CD4-positive, CD25-positive, alpha-beta regulatory T cell (primary cell): ENCODE data around the gene USP9X. TPM values are rescaled to one million over a fixed set of nuclear protein-coding genes. Genes with fewer than 3 reads are reported as not detected.

Experiments
- ATAC-seq, 2 donors: fragments of 150-1000 bp; cut with Tn5 transposase; one replicate each; pipeline ENCODE4 v1.10.0; 2021; ENCODE audit warnings: low read depth in 2 of 2, moderate number of reproducible peaks in 2 of 2, moderate library complexity in 1 of 2
- DNase-seq, 3 donors: peaks; one replicate each; pipeline versions ENCODE4 v3.0.0 to v3.0.0-alpha.2; 2012 to 2022; ENCODE audit warnings: mixed read lengths in 1 of 3
- H3K27ac ChIP-seq: one replicate; pipeline ENCODE4 v1.7.0; 2013; ENCODE audit warnings: mild to moderate bottlenecking, low read length; ENCODE audit not compliant: insufficient read depth, poor library complexity, severe bottlenecking
- H3K27me3 ChIP-seq: one replicate; pipeline ENCODE4 v1.7.0; 2013; ENCODE audit warnings: low read length; ENCODE audit not compliant: control insufficient read depth, insufficient read depth
- H3K36me3 ChIP-seq: one replicate; pipeline ENCODE4 v1.7.0; 2013; ENCODE audit warnings: mild to moderate bottlenecking, low read length, moderate library complexity; ENCODE audit not compliant: control insufficient read depth, insufficient read depth
- H3K4me1 ChIP-seq: 2 replicates; pipeline ENCODE4 v1.7.0; 2013; ENCODE audit warnings: mild to moderate bottlenecking, low read length; ENCODE audit not compliant: insufficient read depth, control insufficient read depth, poor library complexity, severe bottlenecking
- H3K4me3 ChIP-seq: one replicate; pipeline ENCODE4 v1.7.0; 2013; ENCODE audit warnings: low read depth, mild to moderate bottlenecking, low read length, moderate library complexity
- H3K9me3 ChIP-seq, 2 experiments: 1 replicate in 1 of 2; 2 replicates in 1 of 2; pipeline ENCODE4 v1.7.0; 2013; ENCODE audit warnings: low read length in 2 of 2, mild to moderate bottlenecking in 1 of 2, moderate library complexity in 1 of 2; ENCODE audit not compliant: control insufficient read depth in 2 of 2
- H3K27ac Mint-ChIP-seq, 3 donors: one replicate each; pipeline ENCODE4 v1.8.0; 2020 to 2022; ENCODE audit warnings: mild to moderate bottlenecking in 3 of 3, mixed read lengths in 3 of 3, moderate library complexity in 2 of 3
- H3K27me3 Mint-ChIP-seq: one replicate; pipeline ENCODE4 v1.8.0; 2022; ENCODE audit warnings: mild to moderate bottlenecking, mixed read lengths
- H3K36me3 Mint-ChIP-seq: one replicate; pipeline ENCODE4 v1.8.0; 2020; ENCODE audit warnings: mixed read lengths
- H3K4me1 Mint-ChIP-seq, 4 donors: one replicate each; pipeline ENCODE4 v1.8.0; 2020 to 2022; ENCODE audit warnings: mixed read lengths in 4 of 4, mild to moderate bottlenecking in 1 of 4
- H3K4me3 Mint-ChIP-seq, 4 donors: one replicate each; pipeline ENCODE4 v1.8.0; 2020 to 2022; ENCODE audit warnings: mild to moderate bottlenecking in 4 of 4, mixed read lengths in 4 of 4, moderate library complexity in 3 of 4
- H3K9me3 Mint-ChIP-seq, 7 donors: one replicate each; pipeline ENCODE4 v1.8.0; 2020 to 2022; ENCODE audit warnings: mixed read lengths in 7 of 7, mild to moderate bottlenecking in 3 of 7, moderate library complexity in 2 of 7
- polyA plus RNA-seq, 4 donors: library from polyadenylated mRNA; unstranded; fragments of 300-500 nt; fragmentation: Illumina TruSeq; gene quantifications; one replicate each; pipeline ENCODE4 v1.2.3, GENCODE V29; 2021
- total RNA-seq: library from RNA; stranded (reverse); gene quantifications from one replicate; pipeline ENCODE4 v1.2.3, GENCODE V29; 2022

USP9X gene
- total and polyA plus RNA-seq, 5 donors from 2014 or later, result 19.5 to 101 (median 23.0) TPM

DNA sequence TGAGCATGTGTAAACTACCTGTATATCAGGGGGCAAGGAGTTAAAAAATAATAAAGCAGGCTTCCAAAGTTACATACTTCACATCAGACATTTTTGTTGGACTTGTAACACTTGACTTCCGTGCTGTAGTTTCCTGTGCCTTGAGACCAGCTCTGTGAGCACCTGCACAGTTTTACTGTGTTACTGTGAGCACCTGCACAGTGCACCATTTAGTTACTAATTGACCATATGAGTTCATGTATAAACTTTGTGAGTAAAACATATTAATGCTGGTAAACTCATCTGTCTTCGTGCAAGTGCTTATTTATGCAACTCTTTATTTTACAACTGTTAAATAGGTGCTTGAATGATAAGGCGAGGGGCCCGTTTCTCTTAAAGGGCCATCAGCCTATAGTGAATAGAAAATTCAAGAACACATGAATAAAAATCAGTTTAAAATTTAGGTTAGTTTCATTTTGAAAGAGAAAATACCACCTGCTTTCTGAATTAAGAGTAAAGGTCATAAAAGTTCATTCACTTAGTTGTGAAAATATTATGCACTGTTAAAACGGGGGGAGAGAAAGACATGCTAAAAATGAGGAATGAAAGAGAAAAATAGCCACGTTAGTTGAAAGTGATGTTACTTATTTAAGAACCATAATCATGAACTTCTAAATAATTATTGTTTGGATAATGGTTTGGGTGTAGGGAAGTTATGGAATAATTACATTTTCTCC, 42.4 kb downstream of the USP9X start:
- peak overlapping the region in 2 of 4 donors; percentile 15 to 52 for H3K4me3 Mint-ChIP-seq
- H3K36me3 ChIP-seq, result peaks cover 17% of the 10 kb centered on the region
- no peaks in the 10 kb centered on the region for H3K9me3 ChIP-seq
- ATAC-seq (peak in 1 of 2 donors; percentile 74), DNase-seq (peak in 1 of 3 donors; percentile 23)
- H3K4me1 ChIP-seq, result peaks cover 8% of the 10 kb centered on the region
- no peaks in the 10 kb centered on the region for H3K27me3 ChIP-seq
- no peaks in the 10 kb centered on the region for H3K27me3 Mint-ChIP-seq
- H3K4me1 Mint-ChIP-seq, result peaks cover 14 to 55% (median 19%) of the 10 kb centered on the region in 4 donors
- H3K27ac ChIP-seq, result no peak overlapping the region
- H3K9me3 Mint-ChIP-seq, result no peaks in the 10 kb centered on the region
- H3K36me3 Mint-ChIP-seq, result peaks cover 43% of the 10 kb centered on the region
- H3K27ac Mint-ChIP-seq, result no peak overlapping the region
- peak overlapping the region; percentile 55 for H3K4me3 ChIP-seq

DNA sequence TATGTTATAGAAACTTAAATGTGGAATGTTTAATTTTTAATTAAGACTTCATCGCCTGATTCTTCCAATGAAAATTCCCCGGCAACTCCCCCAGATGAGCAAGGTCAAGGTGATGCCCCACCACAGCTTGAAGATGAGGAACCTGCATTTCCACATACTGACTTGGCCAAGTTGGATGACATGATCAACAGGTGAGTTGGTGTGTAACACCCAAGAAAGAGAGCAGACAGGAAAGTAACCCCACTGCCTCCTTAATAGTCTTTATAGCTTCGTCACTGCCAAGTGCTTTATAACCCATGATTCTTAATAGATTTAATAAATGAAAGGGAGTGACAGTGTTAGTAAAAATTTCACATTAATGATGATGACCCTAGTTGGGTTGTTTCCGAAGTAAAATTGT, 43.7 kb downstream of the USP9X start:
- Histone ChIP-seq H3K27ac (no peak overlapping the region), H3K4me1 (peaks cover 8% of the 10 kb centered on the region), H3K27me3 (no peaks in the 10 kb centered on the region), H3K4me3 (no peak overlapping the region), H3K36me3 (peaks cover 23% of the 10 kb centered on the region), H3K9me3 (no peaks in the 10 kb centered on the region)
- H3K27me3 Mint-ChIP-seq, result no peaks in the 10 kb centered on the region
- ATAC-seq, result no peak
- peaks cover 11 to 47% (median 13%) of the 10 kb centered on the region in 4 donors for H3K4me1 Mint-ChIP-seq
- H3K4me3 Mint-ChIP-seq, result no peak overlapping the region
- H3K9me3 Mint-ChIP-seq, result no peaks in the 10 kb centered on the region
- DNase-seq, result no peak
- peak overlapping the region in 1 of 3 donors; percentile 61 for H3K27ac Mint-ChIP-seq
- H3K36me3 Mint-ChIP-seq, result peaks cover 44% of the 10 kb centered on the region

DNA sequence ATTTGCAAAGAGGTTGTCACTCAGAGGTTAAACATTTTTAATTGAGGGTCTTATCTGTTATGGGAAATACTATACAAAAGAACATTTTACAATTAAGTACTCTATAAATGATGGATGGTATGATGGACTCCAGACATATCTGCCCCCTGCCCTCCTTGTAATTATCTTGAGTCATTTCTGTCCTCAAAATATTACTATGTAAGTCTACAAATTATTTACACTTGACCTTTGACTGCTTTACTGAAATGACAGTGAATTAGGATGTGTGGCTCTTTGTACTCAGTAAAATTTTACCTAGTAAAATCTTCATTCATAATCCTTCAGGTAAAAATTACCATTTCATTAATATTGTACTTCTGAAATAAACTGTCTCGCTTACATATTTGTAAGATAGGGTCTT, 46.5 kb downstream of the USP9X start:
- no peaks in the 10 kb centered on the region for H3K9me3 ChIP-seq
- Mint-ChIP-seq H3K9me3 (no peaks in the 10 kb centered on the region), H3K4me3 (no peak overlapping the region), H3K27me3 (no peaks in the 10 kb centered on the region), H3K36me3 (peaks cover 43% of the 10 kb centered on the region), H3K4me1 (peaks cover 10 to 29% (median 11%) of the 10 kb centered on the region in 4 donors), H3K27ac (no peak overlapping the region)
- no peak for ATAC-seq
- DNase-seq, result no peak
- peaks cover 8% of the 10 kb centered on the region for H3K4me1 ChIP-seq
- no peak overlapping the region for H3K4me3 ChIP-seq
- no peaks in the 10 kb centered on the region for H3K27me3 ChIP-seq
- peaks cover 44% of the 10 kb centered on the region for H3K36me3 ChIP-seq
- no peak overlapping the region for H3K27ac ChIP-seq

DNA sequence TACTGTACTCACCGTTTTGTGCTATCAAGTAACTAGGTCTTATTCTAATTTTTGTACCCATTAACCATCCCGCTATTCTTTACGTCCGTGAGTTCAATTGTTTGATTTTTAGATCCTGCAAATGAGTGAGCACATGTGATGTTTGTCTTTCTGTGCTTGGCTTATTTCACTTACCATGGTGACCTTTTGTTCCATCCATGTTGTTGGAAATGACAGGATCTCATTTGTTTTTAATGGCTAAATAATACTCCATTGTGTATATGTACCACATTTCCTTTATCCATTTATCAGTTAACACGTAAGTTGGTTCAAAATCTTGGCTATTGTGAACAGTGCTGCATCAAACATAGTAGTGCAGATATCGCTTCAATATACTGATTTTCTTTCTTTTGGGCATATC, 48.3 kb downstream of the USP9X start:
- Mint-ChIP-seq H3K9me3 (no peaks in the 10 kb centered on the region), H3K36me3 (peaks cover 54% of the 10 kb centered on the region), H3K27me3 (no peaks in the 10 kb centered on the region), H3K4me3 (peak overlapping the region in 1 of 4 donors; percentile 58), H3K27ac (no peak overlapping the region), H3K4me1 (peaks cover 5 to 13% (median 7%) of the 10 kb centered on the region in 4 donors)
- no peaks in the 10 kb centered on the region for H3K27me3 ChIP-seq
- ATAC-seq (no peak), DNase-seq (no peak)
- no peaks in the 10 kb centered on the region for H3K4me1 ChIP-seq
- peaks cover 59% of the 10 kb centered on the region for H3K36me3 ChIP-seq
- no peak overlapping the region for H3K27ac ChIP-seq
- no peak overlapping the region for H3K4me3 ChIP-seq
- H3K9me3 ChIP-seq, result no peaks in the 10 kb centered on the region

DNA sequence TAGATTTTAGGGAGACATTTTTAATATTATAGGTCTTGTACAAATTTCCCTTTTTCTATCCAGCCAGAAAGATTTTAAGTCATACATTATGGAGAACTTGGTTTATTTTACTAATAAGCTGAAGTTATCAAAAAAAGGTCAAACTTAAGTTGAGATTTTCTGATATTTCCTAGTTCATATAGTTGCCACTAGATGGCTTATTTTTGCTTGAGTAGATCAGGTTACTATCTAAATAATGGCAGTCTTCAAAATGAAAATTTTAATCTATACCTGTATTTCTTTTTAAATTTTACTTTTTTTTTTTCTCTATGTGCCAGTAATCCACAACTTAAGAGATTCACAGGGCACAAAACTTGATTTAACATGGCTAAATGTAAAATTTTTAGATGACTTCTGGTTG, 52.3 kb downstream of the USP9X start:
- no peak overlapping the region for H3K4me3 ChIP-seq
- Mint-ChIP-seq H3K4me1 (peaks cover 0 to 9% (median 5%) of the 10 kb centered on the region in 4 donors), H3K27ac (no peak overlapping the region), H3K9me3 (no peaks in the 10 kb centered on the region), H3K27me3 (no peaks in the 10 kb centered on the region), H3K4me3 (no peak overlapping the region), H3K36me3 (peaks cover 48% of the 10 kb centered on the region)
- no peaks in the 10 kb centered on the region for H3K9me3 ChIP-seq
- no peaks in the 10 kb centered on the region for H3K27me3 ChIP-seq
- H3K27ac ChIP-seq, result no peak overlapping the region
- DNase-seq, result peak in 1 of 3 donors; percentile 47
- peaks cover 69% of the 10 kb centered on the region for H3K36me3 ChIP-seq
- no peak for ATAC-seq
- H3K4me1 ChIP-seq, result no peaks in the 10 kb centered on the region

DNA sequence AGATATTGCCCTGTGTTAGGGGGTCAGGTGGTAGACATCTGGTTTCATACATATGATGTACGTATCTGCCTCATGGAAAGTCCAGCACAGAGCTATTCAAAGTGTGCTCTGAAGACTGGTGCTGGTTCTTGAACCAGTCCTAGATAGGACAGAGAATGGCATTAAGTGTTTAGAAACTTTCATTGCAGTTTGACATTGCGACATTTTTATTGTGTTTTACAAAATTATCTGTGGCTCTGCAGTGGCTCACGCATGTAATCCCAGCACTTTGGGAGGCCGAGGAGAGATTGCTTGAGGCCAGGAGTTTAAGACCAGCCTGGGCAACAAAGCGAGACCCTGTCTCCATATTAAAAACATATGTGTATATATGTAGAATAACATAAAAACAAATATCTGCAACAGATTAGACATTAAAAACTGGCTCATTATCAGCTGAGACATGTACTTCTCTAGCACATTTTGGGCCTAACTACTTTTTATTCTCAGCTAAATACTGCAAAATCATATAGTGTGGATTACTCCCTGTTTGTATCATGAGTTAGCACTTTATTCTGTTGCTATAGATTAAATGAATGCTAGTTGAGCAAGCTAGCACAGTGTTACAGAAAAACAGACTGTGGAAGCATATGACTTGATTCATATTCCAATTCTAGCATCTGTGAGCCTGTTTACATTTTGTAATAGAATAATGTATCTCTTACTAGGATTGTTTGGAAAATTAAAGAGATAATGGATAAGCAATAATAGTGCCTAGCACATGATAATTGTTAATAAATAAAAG, 57.1 kb downstream of the USP9X start:
- ATAC-seq (no peak), DNase-seq (no peak)
- peaks cover 66% of the 10 kb centered on the region for H3K36me3 ChIP-seq
- no peaks in the 10 kb centered on the region for H3K27me3 ChIP-seq
- no peaks in the 10 kb centered on the region for H3K4me1 ChIP-seq
- H3K9me3 Mint-ChIP-seq, result no peaks in the 10 kb centered on the region
- no peak overlapping the region for H3K4me3 Mint-ChIP-seq
- H3K27ac ChIP-seq, result no peak overlapping the region
- peaks cover 0 to 4% (median 2%) of the 10 kb centered on the region in 4 donors for H3K4me1 Mint-ChIP-seq
- H3K36me3 Mint-ChIP-seq, result peaks cover 47% of the 10 kb centered on the region
- H3K27ac Mint-ChIP-seq, result no peak overlapping the region
- H3K27me3 Mint-ChIP-seq, result no peaks in the 10 kb centered on the region
- no peaks in the 10 kb centered on the region for H3K9me3 ChIP-seq
- H3K4me3 ChIP-seq, result no peak overlapping the region

DNA sequence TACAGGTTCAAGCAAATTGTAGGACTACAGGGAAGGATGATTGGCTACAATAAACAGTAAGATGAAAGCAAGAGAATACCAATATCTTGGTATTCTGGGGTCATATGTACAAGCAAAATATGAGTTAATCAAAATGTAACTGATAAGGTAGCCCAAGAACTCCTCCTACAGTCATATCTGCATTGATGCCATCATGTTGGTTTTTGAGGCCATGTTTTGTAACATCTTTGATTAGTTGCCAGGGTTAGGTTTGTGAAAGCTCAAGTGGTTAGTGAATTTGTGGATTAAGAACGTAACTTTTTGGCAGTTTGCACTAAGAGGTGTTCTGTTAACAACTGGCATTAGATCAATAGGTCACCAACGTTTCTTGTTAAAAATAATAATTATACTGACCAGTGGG, 59.6 kb downstream of the USP9X start:
- H3K36me3 Mint-ChIP-seq, result peaks cover 54% of the 10 kb centered on the region

More for the DNA sequence above, 59.6 kb downstream of the USP9X start:
- no peak overlapping the region for H3K4me3 ChIP-seq
- H3K9me3 Mint-ChIP-seq, result no peaks in the 10 kb centered on the region
- ATAC-seq (no peak), DNase-seq (no peak)
- H3K4me1 ChIP-seq, result no peaks in the 10 kb centered on the region
- no peak overlapping the region for H3K4me3 Mint-ChIP-seq
- H3K27me3 ChIP-seq, result no peaks in the 10 kb centered on the region
- peaks cover 72% of the 10 kb centered on the region for H3K36me3 ChIP-seq
- H3K27ac Mint-ChIP-seq, result no peak overlapping the region
- no peak overlapping the region for H3K27ac ChIP-seq
- no peaks in the 10 kb centered on the region for H3K27me3 Mint-ChIP-seq
- no peaks in the 10 kb centered on the region for H3K9me3 ChIP-seq
- H3K4me1 Mint-ChIP-seq, result peaks cover 0 to 2% (median 0%) of the 10 kb centered on the region in 4 donors
